ENCODE measurements around the gene ZNF766.

The ZNF766 gene

DNA sequence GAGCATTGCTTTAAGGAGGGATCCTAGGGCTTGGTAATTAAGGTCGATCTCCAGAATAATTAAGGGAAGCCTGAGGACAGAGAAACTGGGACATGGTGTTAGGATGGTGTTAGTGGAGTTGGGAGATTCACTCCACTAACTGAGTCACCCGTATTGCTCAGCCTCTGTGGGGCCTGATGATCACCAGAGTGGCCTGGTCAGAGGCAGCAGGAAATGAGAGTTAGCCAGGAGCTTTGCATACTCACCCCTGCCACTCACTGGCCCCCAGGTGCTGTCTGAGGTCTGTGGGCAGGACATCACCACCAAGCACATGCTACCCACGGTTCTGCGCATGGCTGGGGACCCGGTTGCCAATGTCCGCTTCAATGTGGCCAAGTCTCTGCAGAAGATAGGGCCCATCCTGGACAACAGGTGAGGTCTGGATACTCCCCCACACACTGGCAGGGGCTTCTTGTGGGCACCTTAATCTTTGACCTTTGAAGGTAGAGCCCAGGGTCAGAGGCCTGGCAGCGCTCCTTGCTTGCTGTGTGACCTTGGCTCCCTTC lies 47.5 kb upstream of the ZNF766 start:
- no peak for DNase-seq
- Histone ChIP-seq H3K79me2 (ENCODE audit: insufficient read depth, low read length) (no peaks in the 10 kb centered on the region), H3K4me1 (ENCODE audit: insufficient read depth, low read length) (no peaks in the 10 kb centered on the region), H2AFZ (ENCODE audit: low read depth, low read length) (no peak overlapping the region), H3K4me2 (ENCODE audit: insufficient read depth, low read length) (no peak overlapping the region), H3K36me3 (ENCODE audit: insufficient read depth, low read length) (peaks cover 99% of the 10 kb centered on the region), H3K9ac (ENCODE audit: low read depth, low read length) (no peak overlapping the region), H3K27me3 (ENCODE audit: insufficient read depth, low read length, poor library complexity) (no peaks in the 10 kb centered on the region), H3K4me3 (ENCODE audit: low read depth in 1 of 2, low read length in 2 of 2) (no peak overlapping the region), H4K20me1 (ENCODE audit: insufficient read depth, low read length) (0 out of 2 replicates have a peak, but pooled peaks cover 7% of the 10 kb centered on the region), H3K9me3 (ENCODE audit: insufficient read depth, low read length, severe bottlenecking) (no peaks in the 10 kb centered on the region), H3K27ac (ENCODE audit: low read length) (no peak overlapping the region)
- TF ChIP-seq EZH2 (IDR thresholded peaks at IDR 0.05; ENCODE audit: borderline replicate concordance, low read depth, low read length, severe bottlenecking) = no peak
- TF ChIP-seq, protein P1, sequence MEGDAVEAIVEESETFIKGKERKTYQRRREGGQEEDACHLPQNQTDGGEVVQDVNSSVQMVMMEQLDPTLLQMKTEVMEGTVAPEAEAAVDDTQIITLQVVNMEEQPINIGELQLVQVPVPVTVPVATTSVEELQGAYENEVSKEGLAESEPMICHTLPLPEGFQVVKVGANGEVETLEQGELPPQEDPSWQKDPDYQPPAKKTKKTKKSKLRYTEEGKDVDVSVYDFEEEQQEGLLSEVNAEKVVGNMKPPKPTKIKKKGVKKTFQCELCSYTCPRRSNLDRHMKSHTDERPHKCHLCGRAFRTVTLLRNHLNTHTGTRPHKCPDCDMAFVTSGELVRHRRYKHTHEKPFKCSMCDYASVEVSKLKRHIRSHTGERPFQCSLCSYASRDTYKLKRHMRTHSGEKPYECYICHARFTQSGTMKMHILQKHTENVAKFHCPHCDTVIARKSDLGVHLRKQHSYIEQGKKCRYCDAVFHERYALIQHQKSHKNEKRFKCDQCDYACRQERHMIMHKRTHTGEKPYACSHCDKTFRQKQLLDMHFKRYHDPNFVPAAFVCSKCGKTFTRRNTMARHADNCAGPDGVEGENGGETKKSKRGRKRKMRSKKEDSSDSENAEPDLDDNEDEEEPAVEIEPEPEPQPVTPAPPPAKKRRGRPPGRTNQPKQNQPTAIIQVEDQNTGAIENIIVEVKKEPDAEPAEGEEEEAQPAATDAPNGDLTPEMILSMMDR (IDR thresholded peaks at IDR 0.05; ENCODE audit: borderline replicate concordance, extremely low read depth, low read length, poor library complexity, severe bottlenecking) = no peak
- ATAC-seq (ENCODE audit: insufficient read depth, low read depth) = no peak

DNA sequence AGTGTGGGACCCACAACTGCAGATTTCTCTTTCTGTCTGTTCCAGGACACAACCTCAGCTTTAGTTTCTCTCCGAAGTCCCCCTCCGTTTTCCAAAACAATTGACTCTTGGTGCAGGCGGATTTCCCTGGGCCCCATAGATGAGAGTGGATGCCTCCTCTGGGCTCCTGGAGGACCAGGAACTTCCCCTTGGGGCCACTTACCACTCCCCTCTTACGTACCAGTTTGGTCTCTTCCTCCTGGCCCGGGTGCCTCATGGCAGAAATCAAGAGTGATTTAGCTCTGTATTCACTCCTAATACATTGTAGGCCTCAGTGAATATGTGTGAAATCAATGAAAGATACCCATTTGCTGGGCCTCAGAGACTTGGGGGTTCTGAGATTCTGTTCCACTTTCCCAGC lies 45.2 kb upstream of the ZNF766 start:
- no peaks in the 10 kb centered on the region for H3K9me3 ChIP-seq (ENCODE audit: insufficient read depth, low read length, severe bottlenecking)
- no peaks in the 10 kb centered on the region for H3K4me1 ChIP-seq (ENCODE audit: insufficient read depth, low read length)
- H3K4me2 ChIP-seq (ENCODE audit: insufficient read depth, low read length) = no peak overlapping the region
- ATAC-seq (ENCODE audit: insufficient read depth, low read depth) = no peak
- no peak overlapping the region for H2AFZ ChIP-seq (ENCODE audit: low read depth, low read length)
- H3K36me3 ChIP-seq (ENCODE audit: insufficient read depth, low read length) = peaks cover 96% of the 10 kb centered on the region
- no peaks in the 10 kb centered on the region for H3K27me3 ChIP-seq (ENCODE audit: insufficient read depth, low read length, poor library complexity)
- no peak overlapping the region for H3K27ac ChIP-seq (ENCODE audit: low read length)
- no peak overlapping the region for H3K9ac ChIP-seq (ENCODE audit: low read depth, low read length)
- no peak for DNase-seq
- no peaks in the 10 kb centered on the region for H3K79me2 ChIP-seq (ENCODE audit: insufficient read depth, low read length)
- 0 out of 2 replicates have a peak, but pooled peaks cover 7% of the 10 kb centered on the region for H4K20me1 ChIP-seq (ENCODE audit: insufficient read depth, low read length)
- H3K4me3 ChIP-seq (ENCODE audit: low read depth in 1 of 2, low read length in 2 of 2) = no peak overlapping the region
- no peak for TF ChIP-seq EZH2 (IDR thresholded peaks at IDR 0.05; ENCODE audit: borderline replicate concordance, low read depth, low read length, severe bottlenecking)
- TF ChIP-seq, protein P1 (IDR thresholded peaks at IDR 0.05; ENCODE audit: borderline replicate concordance, extremely low read depth, low read length, poor library complexity, severe bottlenecking) = no peak

DNA sequence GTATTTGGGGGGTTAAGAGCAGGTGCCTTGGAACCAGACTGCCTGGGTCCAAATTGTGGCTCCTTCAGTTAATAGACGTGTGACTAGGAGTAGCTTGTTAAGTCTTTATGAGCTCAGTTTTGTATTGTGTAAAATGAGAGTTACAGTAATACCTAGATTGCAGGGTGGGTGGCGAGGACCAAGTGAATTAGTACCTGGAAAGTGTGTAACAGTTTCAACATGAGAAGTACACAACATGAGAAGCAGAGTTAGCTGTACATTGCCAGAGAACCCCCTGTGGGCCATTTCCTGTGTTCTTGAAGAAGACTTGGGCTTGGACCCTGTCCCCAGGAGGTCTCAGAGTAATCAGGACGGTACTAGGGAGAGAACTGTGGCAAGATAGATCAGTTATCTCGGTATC lies 42.7 kb upstream of the ZNF766 start:
- Histone ChIP-seq H3K9me3 (ENCODE audit: insufficient read depth, low read length, severe bottlenecking) (no peaks in the 10 kb centered on the region), H3K9ac (ENCODE audit: low read depth, low read length) (no peak overlapping the region), H3K4me1 (ENCODE audit: insufficient read depth, low read length) (no peaks in the 10 kb centered on the region), H3K4me3 (ENCODE audit: low read depth in 1 of 2, low read length in 2 of 2) (no peak overlapping the region), H3K36me3 (ENCODE audit: insufficient read depth, low read length) (peaks cover 72% of the 10 kb centered on the region), H3K4me2 (ENCODE audit: insufficient read depth, low read length) (no peak overlapping the region), H3K27me3 (ENCODE audit: insufficient read depth, low read length, poor library complexity) (no peaks in the 10 kb centered on the region), H3K79me2 (ENCODE audit: insufficient read depth, low read length) (no peaks in the 10 kb centered on the region), H3K27ac (ENCODE audit: low read length) (no peak overlapping the region), H2AFZ (ENCODE audit: low read depth, low read length) (no peak overlapping the region), H4K20me1 (ENCODE audit: insufficient read depth, low read length) (0 out of 2 replicates have a peak, but pooled peaks cover 3% of the 10 kb centered on the region)
- TF ChIP-seq, protein P1 (IDR thresholded peaks at IDR 0.05; ENCODE audit: borderline replicate concordance, extremely low read depth, low read length, poor library complexity, severe bottlenecking) = no peak
- TF ChIP-seq EZH2 (IDR thresholded peaks at IDR 0.05; ENCODE audit: borderline replicate concordance, low read depth, low read length, severe bottlenecking) = no peak
- DNase-seq = no peak
- ATAC-seq (ENCODE audit: insufficient read depth, low read depth) = no peak
